IPS-NIHi7 (cell line): ENCODE data around the gene PCDH12.

ENCODE experiments used
- DNase-seq: peaks from one replicate; pipeline ENCODE4 v3.0.0; 2012; ENCODE audit warnings: mixed read lengths; ENCODE audit errors: extremely low spot score

PCDH12 gene

GRCh38 chr5:141958113-141958512 lies at the start of gene PCDH12:
Gene PCDH12, minus strand, starts transcription at chr5:141958202. Its CDS starts 351 bp downstream, at chr5:141957851.
- DNase-seq = peak; percentile 39

GRCh38 chr5:142007237-142007544 lies 49.2 kb upstream of the PCDH12 start:
- no peak for DNase-seq

GRCh38 chr5:142006363-142007236 lies 48.6 kb upstream of the PCDH12 start:
- DNase-seq = no peak

- no peak for DNase-seq
Observed at GRCh38 chr5:142003266-142003800, 45.3 kb upstream of the PCDH12 start.

- peak; percentile 41 for DNase-seq
Observed at GRCh38 chr5:142000704-142001484, 42.9 kb upstream of the PCDH12 start.

- DNase-seq = no peak
Observed at GRCh38 chr5:142000173-142000572, 42.2 kb upstream of the PCDH12 start.

- no peak for DNase-seq
Observed at GRCh38 chr5:141997358-141997960, 39.5 kb upstream of the PCDH12 start.

- no peak for DNase-seq
Observed at GRCh38 chr5:141995656-141996055, 37.7 kb upstream of the PCDH12 start.

- DNase-seq = no peak
Observed at GRCh38 chr5:141994511-141995136, 36.6 kb upstream of the PCDH12 start.

GRCh38 chr5:141992349-141992963 lies 34.5 kb upstream of the PCDH12 start:
- DNase-seq = peak; percentile 60

- no peak for DNase-seq
Observed at GRCh38 chr5:141989720-141990119, 31.7 kb upstream of the PCDH12 start.

- no peak for DNase-seq
Observed at GRCh38 chr5:141986072-141986471, 28.1 kb upstream of the PCDH12 start.

GRCh38 chr5:141982626-141983025 lies 24.6 kb upstream of the PCDH12 start:
- DNase-seq = no peak

GRCh38 chr5:141978389-141978788 lies 20.4 kb upstream of the PCDH12 start:
- DNase-seq = no peak

GRCh38 chr5:141976176-141976575 lies 18.2 kb upstream of the PCDH12 start:
- DNase-seq = no peak

- DNase-seq = no peak
Observed at GRCh38 chr5:141973871-141974595, 16.0 kb upstream of the PCDH12 start.

GRCh38 chr5:141969783-141970771 lies 12.1 kb upstream of the PCDH12 start:
- DNase-seq = peak; percentile 50

GRCh38 chr5:141968914-141969608 lies 11.1 kb upstream of the PCDH12 start, which contains the start of gene RNF14:
Gene RNF14, plus strand, starts transcription at chr5:141969105. Its CDS starts 4,484 bp downstream, at chr5:141973589.
- DNase-seq = peak; percentile 97

GRCh38 chr5:141966963-141967333 lies 8.9 kb upstream of the PCDH12 start:
- no peak for DNase-seq
